CD14-positive monocyte (primary cell): ENCODE measurements around the gene EEPD1. TPM values are rescaled to one million over a fixed set of nuclear protein-coding genes. Genes with fewer than 3 reads are reported as not detected.

Source experiments
- DNase-seq, 3 donors: peaks; one replicate each; pipeline ENCODE4 v3.0.0-alpha.2; 2011 to 2022
- H2AFZ ChIP-seq: 2 replicates; pipeline ENCODE4 v1.6.0; 2012; ENCODE audit warnings: mild to moderate bottlenecking, low read depth, low read length, inconsistent platforms; ENCODE audit not compliant: insufficient read depth, poor library complexity, severe bottlenecking
- H3K27ac ChIP-seq, 2 donors: 1 replicate in 1 of 2; 2 replicates in 1 of 2; pipeline ENCODE4 v1.5.1; 2012 to 2013; ENCODE audit warnings: low read length in 2 of 2, control low read depth in 1 of 2, inconsistent platforms in 1 of 2, low read depth in 1 of 2, mild to moderate bottlenecking in 1 of 2
- H3K27me3 ChIP-seq, 2 donors: one replicate each; pipeline versions ENCODE4 v1.6.0 to v1.6.1; 2011 to 2013; ENCODE audit warnings: low read length in 2 of 2; ENCODE audit not compliant: control insufficient read depth in 2 of 2, insufficient read depth in 2 of 2
- H3K36me3 ChIP-seq, 2 donors: replicated peaks in 1 of 2; 1 replicate in 1 of 2; 2 replicates in 1 of 2; pipeline versions ENCODE4 v1.5.1 to v1.6.1; 2012 to 2013; ENCODE audit warnings: low read length in 2 of 2, control low read depth in 1 of 2, inconsistent platforms in 1 of 2, mild to moderate bottlenecking in 1 of 2; ENCODE audit not compliant: insufficient read depth in 2 of 2, control insufficient read depth in 1 of 2
- H3K4me1 ChIP-seq, 2 donors: 1 replicate in 1 of 2; 2 replicates in 1 of 2; pipeline versions ENCODE4 v1.5.1 to v1.6.1; 2012 to 2013; ENCODE audit warnings: low read length in 2 of 2, control low read depth in 1 of 2, inconsistent platforms in 1 of 2, mild to moderate bottlenecking in 1 of 2, moderate library complexity in 1 of 2; ENCODE audit not compliant: insufficient read depth in 2 of 2, control insufficient read depth in 1 of 2
- H3K4me2 ChIP-seq: replicated peaks from 2 replicates; pipeline ENCODE3; 2012; ENCODE audit warnings: low read length, moderate library complexity, mild to moderate bottlenecking; ENCODE audit not compliant: poor library complexity, severe bottlenecking; ENCODE audit errors: extremely low read depth
- H3K4me3 ChIP-seq, 3 experiments: fragments of 200-600 bp in 1 of 3; sonication (generic) in 1 of 3; replicated peaks in 1 of 3; 1 replicate in 2 of 3; 2 replicates in 1 of 3; pipeline ENCODE4 v1.5.1; 2011 to 2013; ENCODE audit warnings: low read length in 3 of 3, mild to moderate bottlenecking in 3 of 3, control low read depth in 2 of 3, low read depth in 2 of 3, inconsistent platforms in 1 of 3, moderate library complexity in 1 of 3
- H3K79me2 ChIP-seq: 2 replicates; pipeline ENCODE4 v1.6.0; 2012; ENCODE audit warnings: mild to moderate bottlenecking, control low read depth, inconsistent platforms, low read length, moderate library complexity; ENCODE audit not compliant: insufficient read depth
- H3K9ac ChIP-seq: 2 replicates; pipeline ENCODE4 v1.6.0; 2017; ENCODE audit warnings: low read length, mild to moderate bottlenecking; ENCODE audit not compliant: insufficient read depth, poor library complexity, severe bottlenecking
- H3K9me3 ChIP-seq, 2 donors: replicated peaks in 1 of 2; 1 replicate in 1 of 2; 2 replicates in 1 of 2; pipeline versions ENCODE4 v1.5.1 to v1.6.1; 2012 to 2013; ENCODE audit warnings: low read length in 2 of 2, control low read depth in 1 of 2; ENCODE audit not compliant: control insufficient read depth in 1 of 2, insufficient read depth in 1 of 2
- H4K20me1 ChIP-seq: 2 replicates; pipeline ENCODE4 v1.6.0; 2012; ENCODE audit warnings: mild to moderate bottlenecking, low read length, control low read depth, moderate library complexity; ENCODE audit not compliant: insufficient read depth
- H3K27ac Mint-ChIP-seq, 7 donors: one replicate each; pipeline ENCODE4 v1.8.0; 2020; ENCODE audit warnings: mild to moderate bottlenecking in 7 of 7, mixed read lengths in 7 of 7, moderate library complexity in 6 of 7, inconsistent platforms in 2 of 7
- H3K27me3 Mint-ChIP-seq, 3 donors: one replicate each; pipeline ENCODE4 v1.8.0; 2021 to 2022; ENCODE audit warnings: low read depth in 3 of 3, mild to moderate bottlenecking in 3 of 3, mixed read lengths in 3 of 3, moderate library complexity in 3 of 3, inconsistent platforms in 1 of 3
- H3K36me3 Mint-ChIP-seq, 2 donors: one replicate each; pipeline ENCODE4 v1.8.0; 2020; ENCODE audit warnings: mixed read lengths in 2 of 2, inconsistent platforms in 1 of 2, mild to moderate bottlenecking in 1 of 2
- H3K4me1 Mint-ChIP-seq: one replicate; pipeline ENCODE4 v1.8.0; 2020; ENCODE audit warnings: mild to moderate bottlenecking, mixed read lengths
- H3K4me3 Mint-ChIP-seq, 2 donors: one replicate each; pipeline ENCODE4 v1.8.0; 2020; ENCODE audit warnings: mild to moderate bottlenecking in 2 of 2, mixed read lengths in 2 of 2, moderate library complexity in 1 of 2
- H3K9me3 Mint-ChIP-seq, 7 donors: one replicate each; pipeline ENCODE4 v1.8.0; 2020 to 2022; ENCODE audit warnings: mixed read lengths in 7 of 7, mild to moderate bottlenecking in 6 of 7, moderate library complexity in 6 of 7, inconsistent platforms in 2 of 7
- WGBS: methylation state at CpG from one replicate; pipeline ENCODE4 v1.1.5; 2013; ENCODE audit warnings: missing lambda C conversion rate; ENCODE audit not compliant: insufficient coverage; 5-methylcytosine and 5-hydroxymethylcytosine counted together
- intact Hi-C, 2 donors: fragments of 100-400 bp; cut with micrococcal nuclease; formaldehyde crosslinking; loops; one replicate each; pipeline versions ENCODE4 v1.15.0 to v1.15.1; 2023
- polyA plus RNA-seq, 3 donors: library from polyadenylated mRNA; depleted of rRNA in 1 of 3; unstranded in 2 of 3; stranded (reverse) in 1 of 3; fragments of 300-500 nt in 2 of 3; fragments of >200 nt in 1 of 3; fragmentation: Illumina TruSeq in 2 of 3; gene quantifications; 1 replicate in 2 of 3; 2 replicates in 1 of 3; pipeline ENCODE4 v1.2.3, GENCODE V29; 2012 to 2021
- TF ChIP-seq, protein P1 (sequence below): fragments of 200-600 bp; IDR thresholded peaks from one replicate; pipeline ENCODE4 v1.8.0; 2022; ENCODE audit warnings: antibody characterized with exemption, mild to moderate bottlenecking

EEPD1 gene
- polyA plus RNA-seq, 3 donors, result 8.6 to 14.4 (median 12.6) TPM

DNA sequence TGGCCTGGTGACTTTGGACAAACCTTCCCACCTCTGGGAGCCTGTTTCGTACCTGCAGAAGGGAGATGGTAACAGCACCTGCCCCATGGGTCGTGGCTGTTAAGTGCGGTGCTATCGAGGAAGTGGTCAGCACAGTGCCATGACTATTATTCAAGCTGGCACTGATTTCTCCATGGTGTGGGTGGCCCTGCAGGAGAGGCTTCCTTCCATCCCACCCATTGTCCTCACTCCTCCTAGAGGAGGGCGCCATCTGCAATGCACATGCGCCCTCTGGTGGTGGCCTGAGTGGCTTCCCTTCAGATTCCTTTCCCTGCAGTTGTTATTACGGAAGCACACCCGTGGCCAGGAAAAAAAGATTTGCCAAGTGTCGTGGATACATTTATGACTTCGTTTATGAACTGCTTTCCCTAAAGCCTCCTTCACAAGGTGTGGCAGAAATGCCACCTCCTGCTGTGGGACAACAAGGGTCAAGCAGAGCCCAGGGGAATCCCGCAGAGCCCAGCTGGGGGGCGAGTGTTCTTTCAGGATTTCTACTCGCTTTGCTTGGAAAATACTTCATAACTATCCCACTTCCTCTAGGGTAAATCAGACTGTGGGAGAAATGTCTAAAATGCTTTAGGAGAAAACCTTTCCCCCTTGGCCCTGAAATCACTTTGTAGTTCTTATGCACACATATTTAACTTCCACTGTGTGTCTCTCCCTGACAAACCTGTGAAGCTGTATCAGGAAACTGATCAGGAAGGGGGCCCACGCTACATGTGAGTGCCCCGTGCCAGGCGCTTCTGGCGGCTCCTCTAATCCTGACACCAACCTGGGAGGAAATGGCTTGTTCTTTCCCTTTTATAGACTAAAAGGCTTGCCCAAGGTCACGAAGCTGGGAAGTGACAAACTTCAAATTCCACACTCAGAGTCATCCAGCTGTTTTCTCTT is 138.6 kb downstream of the EEPD1 start:
- peak overlapping the region in 1 of 2 donors; percentile 51 for H3K27ac ChIP-seq
- H3K4me3 ChIP-seq, result peak overlapping the region; percentile 8 to 64 (median 37)
- Mint-ChIP-seq H3K36me3 (peaks cover 39 to 49% of the 10 kb centered on the region in 2 donors), H3K4me3 (peak overlapping the region; percentile 72 to 87), H3K27ac (peak overlapping the region in 5 of 7 donors; percentile 73 to 93 (median 84)), H3K9me3 (no peaks in the 10 kb centered on the region), H3K27me3 (peaks cover 0 to 8% (median 0%) of the 10 kb centered on the region in 3 donors), H3K4me1 (peaks cover 44% of the 10 kb centered on the region)
- H3K9ac ChIP-seq, result peak overlapping the region; percentile 37
- peak overlapping the region; percentile 76 for H3K4me2 ChIP-seq
- H4K20me1 ChIP-seq, result no peaks in the 10 kb centered on the region
- peaks cover 10 to 18% of the 10 kb centered on the region in 2 donors for H3K36me3 ChIP-seq
- TF ChIP-seq, protein P1, sequence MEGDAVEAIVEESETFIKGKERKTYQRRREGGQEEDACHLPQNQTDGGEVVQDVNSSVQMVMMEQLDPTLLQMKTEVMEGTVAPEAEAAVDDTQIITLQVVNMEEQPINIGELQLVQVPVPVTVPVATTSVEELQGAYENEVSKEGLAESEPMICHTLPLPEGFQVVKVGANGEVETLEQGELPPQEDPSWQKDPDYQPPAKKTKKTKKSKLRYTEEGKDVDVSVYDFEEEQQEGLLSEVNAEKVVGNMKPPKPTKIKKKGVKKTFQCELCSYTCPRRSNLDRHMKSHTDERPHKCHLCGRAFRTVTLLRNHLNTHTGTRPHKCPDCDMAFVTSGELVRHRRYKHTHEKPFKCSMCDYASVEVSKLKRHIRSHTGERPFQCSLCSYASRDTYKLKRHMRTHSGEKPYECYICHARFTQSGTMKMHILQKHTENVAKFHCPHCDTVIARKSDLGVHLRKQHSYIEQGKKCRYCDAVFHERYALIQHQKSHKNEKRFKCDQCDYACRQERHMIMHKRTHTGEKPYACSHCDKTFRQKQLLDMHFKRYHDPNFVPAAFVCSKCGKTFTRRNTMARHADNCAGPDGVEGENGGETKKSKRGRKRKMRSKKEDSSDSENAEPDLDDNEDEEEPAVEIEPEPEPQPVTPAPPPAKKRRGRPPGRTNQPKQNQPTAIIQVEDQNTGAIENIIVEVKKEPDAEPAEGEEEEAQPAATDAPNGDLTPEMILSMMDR, result peak; percentile 99
- intact Hi-C loops, result loop anchor here (2.0 to 10.0 kb wide), 6 partner anchors 84 to 307 kb away; partner anchors contain the start of gene EEPD1 (in 1 of the 2)
- 23% methylated on average over 14 of the region's 18 CpGs for WGBS
- H2AFZ ChIP-seq, result peak overlapping the region; percentile 83
- no peaks in the 10 kb centered on the region for H3K9me3 ChIP-seq
- no peaks in the 10 kb centered on the region for H3K79me2 ChIP-seq
- no peaks in the 10 kb centered on the region for H3K27me3 ChIP-seq
- peak; percentile 80 to 83 (median 82) for DNase-seq
- H3K4me1 ChIP-seq, result peaks cover 28 to 29% of the 10 kb centered on the region in 2 donors

DNA sequence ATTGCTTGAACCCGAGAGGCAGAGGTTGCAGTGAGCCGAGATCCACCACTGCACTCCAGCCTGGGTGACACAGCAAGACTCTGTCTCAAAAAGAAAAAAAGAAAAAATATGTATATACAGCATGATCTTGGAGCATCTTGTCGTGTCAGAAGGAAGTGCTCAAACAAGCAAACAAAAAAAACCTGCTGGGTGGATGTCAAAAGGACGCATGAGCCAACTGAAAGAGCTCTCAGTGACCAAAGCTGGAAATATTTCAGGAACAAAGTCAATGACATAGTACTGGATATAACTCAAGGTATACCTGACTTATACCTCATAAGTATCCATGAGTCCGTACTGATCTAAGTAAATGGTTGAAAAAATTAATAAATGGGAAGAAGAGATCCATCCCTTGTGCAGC is 142.0 kb downstream of the EEPD1 start:
- DNase-seq, result no peak
- peaks cover 0 to 7% (median 0%) of the 10 kb centered on the region in 3 donors for H3K27me3 Mint-ChIP-seq
- no peaks in the 10 kb centered on the region for H4K20me1 ChIP-seq
- H3K79me2 ChIP-seq, result no peaks in the 10 kb centered on the region
- H3K27ac Mint-ChIP-seq, result no peak overlapping the region
- TF ChIP-seq, protein P1, result no peak
- peaks cover 46 to 50% of the 10 kb centered on the region in 2 donors for H3K36me3 Mint-ChIP-seq
- peaks cover 25% of the 10 kb centered on the region for H3K4me1 Mint-ChIP-seq
- no peaks in the 10 kb centered on the region for H3K9me3 ChIP-seq
- H3K4me2 ChIP-seq, result no peak overlapping the region
- H3K27me3 ChIP-seq, result no peaks in the 10 kb centered on the region
- no peak overlapping the region for H3K9ac ChIP-seq
- no peak overlapping the region for H2AFZ ChIP-seq
- no peak overlapping the region for H3K27ac ChIP-seq
- no CpG with 5 or more reads among the region's 5 CpGs for WGBS
- H3K4me1 ChIP-seq, result peaks cover 9 to 11% of the 10 kb centered on the region in 2 donors
- H3K36me3 ChIP-seq, result peaks cover 30 to 46% of the 10 kb centered on the region in 2 donors
- intact Hi-C loops, result loop anchor here (5.0 to 10.0 kb wide), 2 partner anchors 43 to 140 kb away; partner anchors contain the start of gene EEPD1 (in 1 of the 2)
- no peak overlapping the region for H3K4me3 Mint-ChIP-seq
- no peak overlapping the region for H3K4me3 ChIP-seq
- no peaks in the 10 kb centered on the region for H3K9me3 Mint-ChIP-seq
